ENCODE measurements around the gene SND1. TPM values are rescaled to one million over a fixed set of nuclear protein-coding genes. Genes with fewer than 3 reads are reported as not detected.

Gene SND1
- total and polyA plus RNA-seq, 2 donors (not counting 3 experiments of a cell fraction or from before 2014, with no cell fraction given), result 116 to 249 TPM

DNA sequence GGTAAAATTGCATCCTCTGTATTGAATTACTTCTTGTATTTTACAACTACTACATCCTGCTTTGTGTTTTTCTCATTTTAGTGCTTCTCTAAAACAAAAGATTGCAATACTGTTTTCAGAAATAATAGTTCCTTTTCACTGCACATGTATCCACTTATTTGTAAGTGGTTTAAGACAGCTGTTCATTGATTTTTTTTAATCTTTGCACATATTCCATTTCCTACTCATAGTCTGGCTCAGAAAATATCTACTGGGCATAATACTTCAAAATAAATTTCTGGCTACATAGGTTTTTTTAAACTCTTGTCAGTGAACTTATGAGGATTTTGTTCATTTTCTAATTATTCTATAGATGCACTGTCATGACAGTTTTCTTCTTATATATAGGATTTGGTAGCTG lies 54.8 kb downstream of the SND1 start:
- BruUV-seq (replicated peaks), result no TSS peak
- Histone ChIP-seq H4K20me1 (replicated peaks; ENCODE audit: control insufficient read depth, extremely low read depth, insufficient read depth, low read length) (peaks cover 6% of the 10 kb centered on the region), H3K4me3 (replicated peaks in 1 of 3; ENCODE audit: insufficient read depth in 1 of 3, low read depth in 1 of 3, low read length in 3 of 3) (no peak overlapping the region), H3K4me1 (ENCODE audit: control insufficient read depth, extremely low read depth, insufficient read depth, low read length) (peaks cover 5% of the 10 kb centered on the region), H3K9me1 (replicated peaks; ENCODE audit: control insufficient read depth, extremely low read depth, insufficient read depth, low read length) (no peaks in the 10 kb centered on the region), H3K79me2 (ENCODE audit: control insufficient read depth, insufficient read depth, low read length) (peaks cover 20% of the 10 kb centered on the region), H3K36me3 (ENCODE audit: control insufficient read depth in 2 of 2, extremely low read depth in 1 of 2, insufficient read depth in 2 of 2, low read length in 2 of 2) (peaks cover 28 to 42% of the 10 kb centered on the region in 2 experiments), H3K27ac (ENCODE audit: insufficient read depth, low read depth, low read length) (no peak overlapping the region), H3K9ac (replicated peaks; ENCODE audit: extremely low read depth, insufficient read depth, low read length) (no peak overlapping the region), H3K9me3 (replicated peaks; ENCODE audit: control insufficient read depth, insufficient read depth, low read length) (peaks cover 3% of the 10 kb centered on the region), H3K4me2 (ENCODE audit: insufficient read depth, low read length) (no peak overlapping the region), H3K27me3 (ENCODE audit: control insufficient read depth in 2 of 2, insufficient read depth in 2 of 2, low read length in 2 of 2) (no peaks in the 10 kb centered on the region), H2AFZ (ENCODE audit: low read depth, low read length) (no peak overlapping the region)
- no peak for FAIRE-seq
- dilution Hi-C loops (cut with MboI; ENCODE audit: extremely low pct_ligation_motif_present, low sequenced_read_pairs) (loop anchor here (25.0 kb wide), 1 partner anchor 506 kb away; no protein-coding TSS in a partner anchor), intact Hi-C loops (cut with micrococcal nuclease) (loop anchor here (5.0 to 10.0 kb wide), 4 partner anchors 119 to 618 kb away; partner anchors contain the start of genes ARF5 and GCC1)
- POLR2A ChIA-PET, result no interaction called here
- CTCF ChIA-PET, result interaction anchor here (1.3 to 8.9 kb wide), 7 partner anchors 43 to 903 kb away, joined by 3 to 229 read pairs (median 10); partner anchors contain the start of gene LRRC4
- TF ChIP-seq POLR2A (IDR thresholded peaks at IDR 0.05; ENCODE audit: low read depth, low read length), result no peak
- TF ChIP-seq GATA2 (IDR thresholded peaks at IDR 0.05; ENCODE audit: insufficient read depth, insufficient read length, low read depth, low read length), result no peak
- no peak for TF ChIP-seq EZH2 (IDR thresholded peaks at IDR 0.05; ENCODE audit: borderline replicate concordance, low read depth, low read length, severe bottlenecking)
- no peak for TF ChIP-seq POLR2AphosphoS5 (IDR thresholded peaks at IDR 0.05; ENCODE audit: insufficient read depth, low read depth, low read length)
- TF ChIP-seq MYC (IDR thresholded peaks at IDR 0.05; ENCODE audit: low read depth, low read length), result no peak
- no peak for TF ChIP-seq JUN (IDR thresholded peaks at IDR 0.05; ENCODE audit: borderline replicate concordance, insufficient read depth, insufficient read length, low read depth)
- no peak for TF ChIP-seq MAX (IDR thresholded peaks at IDR 0.05; ENCODE audit: insufficient read depth, insufficient read length)
- no peak for TF ChIP-seq CTCF (IDR thresholded peaks at IDR 0.05; ENCODE audit: extremely low read depth in 1 of 2, insufficient read depth in 1 of 2, low read depth in 1 of 2, low read length in 2 of 2)
- no peak for TF ChIP-seq FOS (IDR thresholded peaks at IDR 0.05; ENCODE audit: borderline replicate concordance, insufficient read depth, low read length)
- no peak for DNase-seq (ENCODE audit: low read depth, low spot score)

Data from endothelial cell of umbilical vein (primary cell).